ENCODE measurements around the gene TYRO3. TPM values are rescaled to one million over a fixed set of nuclear protein-coding genes. Genes with fewer than 3 reads are reported as not detected.
"Not testable (repeated sequence)": the region's sequence is repeated elsewhere in the genome, so short reads cannot be mapped to it uniquely, and the experiment has no call there.

Gene TYRO3
- total RNA-seq, 1 experiment from 2014 or later = 17.2 TPM

- Histone ChIP-seq H3K4me3 (no peak overlapping the region), H3K9me3 (replicated peaks) (no peaks in the 10 kb centered on the region), H3K27me3 (replicated peaks) (no peaks in the 10 kb centered on the region), H3K4me1 (replicated peaks) (peaks cover 17% of the 10 kb centered on the region), H3K27ac (no peak overlapping the region), H3K36me3 (peaks cover 37% of the 10 kb centered on the region)
- no peak for DNase-seq (ENCODE audit: low read depth in 1 of 2, low spot score in 2 of 2)
Observed at GRCh38 chr15:41571948-41572347, 12.9 kb downstream of the TYRO3 start.

DNA sequence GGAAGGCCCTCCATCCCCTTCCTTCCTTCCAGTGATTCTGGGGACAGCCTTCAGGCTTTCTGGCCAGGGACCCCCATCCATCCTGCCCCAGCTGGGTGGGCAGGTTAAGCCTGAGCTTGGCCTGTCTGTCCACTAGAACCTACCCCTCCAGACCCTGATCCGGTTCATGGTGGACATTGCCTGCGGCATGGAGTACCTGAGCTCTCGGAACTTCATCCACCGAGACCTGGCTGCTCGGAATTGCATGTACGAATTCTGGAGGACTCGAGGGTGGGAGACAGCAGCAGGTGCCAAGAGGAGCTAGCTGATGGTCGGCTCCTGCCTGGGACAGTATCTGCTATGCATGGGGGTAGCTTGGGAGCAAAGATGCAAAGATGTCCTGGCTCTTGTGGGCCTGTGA, 13.9 kb downstream of the TYRO3 start:
- Histone ChIP-seq H3K27ac (no peak overlapping the region), H3K27me3 (replicated peaks) (no peaks in the 10 kb centered on the region), H3K36me3 (peaks cover 35% of the 10 kb centered on the region), H3K4me3 (no peak overlapping the region), H3K9me3 (replicated peaks) (no peaks in the 10 kb centered on the region), H3K4me1 (replicated peaks) (peaks cover 12% of the 10 kb centered on the region)
- no peak for DNase-seq (ENCODE audit: low read depth in 1 of 2, low spot score in 2 of 2)

GRCh38 chr15:41573396-41573795, 14.4 kb downstream of the TYRO3 start:
- Histone ChIP-seq H3K4me1 (replicated peaks) (peaks cover 6% of the 10 kb centered on the region), H3K36me3 (peaks cover 35% of the 10 kb centered on the region)

GRCh38 chr15:41574158-41574557, 15.1 kb downstream of the TYRO3 start:
- Histone ChIP-seq H3K4me3 (no peak overlapping the region), H3K36me3 (peaks cover 35% of the 10 kb centered on the region), H3K4me1 (replicated peaks) (no peaks in the 10 kb centered on the region), H3K9me3 (replicated peaks) (no peaks in the 10 kb centered on the region), H3K27me3 (replicated peaks) (no peaks in the 10 kb centered on the region), H3K27ac (no peak overlapping the region)
- DNase-seq (ENCODE audit: low read depth in 1 of 2, low spot score in 2 of 2) = no peak

More at GRCh38 chr15:41573396-41573795, 14.4 kb downstream of the TYRO3 start:
- Histone ChIP-seq H3K27me3 (replicated peaks) (no peaks in the 10 kb centered on the region), H3K27ac (no peak overlapping the region), H3K4me3 (no peak overlapping the region), H3K9me3 (replicated peaks) (no peaks in the 10 kb centered on the region)
- no peak for DNase-seq (ENCODE audit: low read depth in 1 of 2, low spot score in 2 of 2)

DNA sequence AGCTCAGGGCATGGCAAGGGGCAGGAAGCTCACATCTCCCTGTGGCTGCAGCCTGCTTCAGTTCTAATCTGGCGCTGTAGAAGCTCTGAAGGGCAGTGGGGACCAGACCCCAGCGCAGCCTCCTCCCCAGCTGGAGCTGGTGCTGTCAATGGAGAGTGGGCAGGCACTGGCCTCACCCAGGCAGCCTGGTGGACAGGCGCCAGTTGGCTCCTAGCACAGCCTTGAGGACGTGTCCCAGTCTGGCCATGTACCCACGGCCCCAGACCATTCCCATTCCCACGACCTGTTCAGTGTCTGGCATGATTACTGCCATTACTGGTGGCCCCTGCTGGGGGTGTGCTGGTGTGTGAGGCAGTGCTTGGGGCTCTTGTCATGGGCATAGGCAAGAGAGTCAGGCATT, 16.3 kb downstream of the TYRO3 start:
- no peak overlapping the region for H3K4me3 ChIP-seq
- no peak for DNase-seq (ENCODE audit: low read depth in 1 of 2, low spot score in 2 of 2)
- H3K9me3 ChIP-seq (replicated peaks) = no peaks in the 10 kb centered on the region
- no peak overlapping the region for H3K27ac ChIP-seq
- peaks cover 32% of the 10 kb centered on the region for H3K36me3 ChIP-seq
- no peaks in the 10 kb centered on the region for H3K27me3 ChIP-seq (replicated peaks)
- H3K4me1 ChIP-seq (replicated peaks) = no peaks in the 10 kb centered on the region

DNA sequence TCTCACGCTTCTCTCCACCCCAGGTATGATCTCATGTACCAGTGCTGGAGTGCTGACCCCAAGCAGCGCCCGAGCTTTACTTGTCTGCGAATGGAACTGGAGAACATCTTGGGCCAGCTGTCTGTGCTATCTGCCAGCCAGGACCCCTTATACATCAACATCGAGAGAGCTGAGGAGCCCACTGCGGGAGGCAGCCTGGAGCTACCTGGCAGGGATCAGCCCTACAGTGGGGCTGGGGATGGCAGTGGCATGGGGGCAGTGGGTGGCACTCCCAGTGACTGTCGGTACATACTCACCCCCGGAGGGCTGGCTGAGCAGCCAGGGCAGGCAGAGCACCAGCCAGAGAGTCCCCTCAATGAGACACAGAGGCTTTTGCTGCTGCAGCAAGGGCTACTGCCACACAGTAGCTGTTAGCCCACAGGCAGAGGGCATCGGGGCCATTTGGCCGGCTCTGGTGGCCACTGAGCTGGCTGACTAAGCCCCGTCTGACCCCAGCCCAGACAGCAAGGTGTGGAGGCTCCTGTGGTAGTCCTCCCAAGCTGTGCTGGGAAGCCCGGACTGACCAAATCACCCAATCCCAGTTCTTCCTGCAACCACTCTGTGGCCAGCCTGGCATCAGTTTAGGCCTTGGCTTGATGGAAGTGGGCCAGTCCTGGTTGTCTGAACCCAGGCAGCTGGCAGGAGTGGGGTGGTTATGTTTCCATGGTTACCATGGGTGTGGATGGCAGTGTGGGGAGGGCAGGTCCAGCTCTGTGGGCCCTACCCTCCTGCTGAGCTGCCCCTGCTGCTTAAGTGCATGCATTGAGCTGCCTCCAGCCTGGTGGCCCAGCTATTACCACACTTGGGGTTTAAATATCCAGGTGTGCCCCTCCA, 19.1 kb downstream of the TYRO3 start:
- no peaks in the 10 kb centered on the region for H3K9me3 ChIP-seq (replicated peaks)
- H3K36me3 ChIP-seq = peaks cover 16% of the 10 kb centered on the region
- no peak for DNase-seq (ENCODE audit: low read depth in 1 of 2, low spot score in 2 of 2)

DNA sequence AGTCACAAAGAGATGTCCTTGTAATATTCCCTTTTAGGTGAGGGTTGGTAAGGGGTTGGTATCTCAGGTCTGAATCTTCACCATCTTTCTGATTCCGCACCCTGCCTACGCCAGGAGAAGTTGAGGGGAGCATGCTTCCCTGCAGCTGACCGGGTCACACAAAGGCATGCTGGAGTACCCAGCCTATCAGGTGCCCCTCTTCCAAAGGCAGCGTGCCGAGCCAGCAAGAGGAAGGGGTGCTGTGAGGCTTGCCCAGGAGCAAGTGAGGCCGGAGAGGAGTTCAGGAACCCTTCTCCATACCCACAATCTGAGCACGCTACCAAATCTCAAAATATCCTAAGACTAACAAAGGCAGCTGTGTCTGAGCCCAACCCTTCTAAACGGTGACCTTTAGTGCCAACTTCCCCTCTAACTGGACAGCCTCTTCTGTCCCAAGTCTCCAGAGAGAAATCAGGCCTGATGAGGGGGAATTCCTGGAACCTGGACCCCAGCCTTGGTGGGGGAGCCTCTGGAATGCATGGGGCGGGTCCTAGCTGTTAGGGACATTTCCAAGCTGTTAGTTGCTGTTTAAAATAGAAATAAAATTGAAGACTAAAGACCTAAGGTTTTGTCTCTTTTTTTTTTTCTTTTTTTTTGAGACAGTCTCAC, 19.8 kb downstream of the TYRO3 start:
- DNase-seq (ENCODE audit: low read depth in 1 of 2, low spot score in 2 of 2) = no peak
- no peaks in the 10 kb centered on the region for H3K27me3 ChIP-seq (replicated peaks)
- H3K36me3 ChIP-seq = peaks cover 10% of the 10 kb centered on the region
- H3K4me1 ChIP-seq (replicated peaks) = no peaks in the 10 kb centered on the region
- no peak overlapping the region for H3K27ac ChIP-seq
- H3K9me3 ChIP-seq (replicated peaks) = no peaks in the 10 kb centered on the region
- no peak overlapping the region for H3K4me3 ChIP-seq

More for the DNA sequence above, 19.1 kb downstream of the TYRO3 start:
- H3K4me1 ChIP-seq (replicated peaks) = no peaks in the 10 kb centered on the region
- no peaks in the 10 kb centered on the region for H3K27me3 ChIP-seq (replicated peaks)
- no peak overlapping the region for H3K4me3 ChIP-seq
- H3K27ac ChIP-seq = no peak overlapping the region

- Histone ChIP-seq H3K4me3 (no peak overlapping the region), H3K27ac (no peak overlapping the region), H3K9me3 (replicated peaks) (no peaks in the 10 kb centered on the region), H3K36me3 (0 out of 2 replicates have a peak, but pooled peaks cover 3% of the 10 kb centered on the region), H3K27me3 (replicated peaks) (no peaks in the 10 kb centered on the region), H3K4me1 (replicated peaks) (peaks cover 11% of the 10 kb centered on the region)
- DNase-seq (ENCODE audit: low read depth in 1 of 2, low spot score in 2 of 2) = no peak
Observed at GRCh38 chr15:41581110-41581509, 22.1 kb downstream of the TYRO3 start.

GRCh38 chr15:41583795-41584194, 24.8 kb downstream of the TYRO3 start:
- Histone ChIP-seq H3K9me3 (replicated peaks) (no peaks in the 10 kb centered on the region), H3K36me3 (no peaks in the 10 kb centered on the region), H3K27me3 (replicated peaks) (no peaks in the 10 kb centered on the region), H3K27ac (no peak overlapping the region), H3K4me3 (no peak overlapping the region), H3K4me1 (replicated peaks) (peaks cover 11% of the 10 kb centered on the region)
- no peak for DNase-seq (ENCODE audit: low read depth in 1 of 2, low spot score in 2 of 2)

- H3K27me3 ChIP-seq (replicated peaks) = no peaks in the 10 kb centered on the region
- no peak overlapping the region for H3K4me3 ChIP-seq
- peaks cover 11% of the 10 kb centered on the region for H3K4me1 ChIP-seq (replicated peaks)
- no peak overlapping the region for H3K27ac ChIP-seq
- H3K9me3 ChIP-seq (replicated peaks) = no peaks in the 10 kb centered on the region
- DNase-seq (ENCODE audit: low read depth in 1 of 2, low spot score in 2 of 2) = no peak
- no peaks in the 10 kb centered on the region for H3K36me3 ChIP-seq
Observed at GRCh38 chr15:41584636-41585126, 25.7 kb downstream of the TYRO3 start.

- no peaks in the 10 kb centered on the region for H3K9me3 ChIP-seq (replicated peaks)
- DNase-seq (ENCODE audit: low read depth in 1 of 2, low spot score in 2 of 2) = peak; percentile 64 to 66
- no peaks in the 10 kb centered on the region for H3K27me3 ChIP-seq (replicated peaks)
- H3K4me3 ChIP-seq = peak overlapping the region; percentile 34
- H3K36me3 ChIP-seq = no peaks in the 10 kb centered on the region
- H3K4me1 ChIP-seq (replicated peaks) = peaks cover 11% of the 10 kb centered on the region
- no peak overlapping the region for H3K27ac ChIP-seq
Observed at GRCh38 chr15:41585127-41586047, 26.4 kb downstream of the TYRO3 start.

DNA sequence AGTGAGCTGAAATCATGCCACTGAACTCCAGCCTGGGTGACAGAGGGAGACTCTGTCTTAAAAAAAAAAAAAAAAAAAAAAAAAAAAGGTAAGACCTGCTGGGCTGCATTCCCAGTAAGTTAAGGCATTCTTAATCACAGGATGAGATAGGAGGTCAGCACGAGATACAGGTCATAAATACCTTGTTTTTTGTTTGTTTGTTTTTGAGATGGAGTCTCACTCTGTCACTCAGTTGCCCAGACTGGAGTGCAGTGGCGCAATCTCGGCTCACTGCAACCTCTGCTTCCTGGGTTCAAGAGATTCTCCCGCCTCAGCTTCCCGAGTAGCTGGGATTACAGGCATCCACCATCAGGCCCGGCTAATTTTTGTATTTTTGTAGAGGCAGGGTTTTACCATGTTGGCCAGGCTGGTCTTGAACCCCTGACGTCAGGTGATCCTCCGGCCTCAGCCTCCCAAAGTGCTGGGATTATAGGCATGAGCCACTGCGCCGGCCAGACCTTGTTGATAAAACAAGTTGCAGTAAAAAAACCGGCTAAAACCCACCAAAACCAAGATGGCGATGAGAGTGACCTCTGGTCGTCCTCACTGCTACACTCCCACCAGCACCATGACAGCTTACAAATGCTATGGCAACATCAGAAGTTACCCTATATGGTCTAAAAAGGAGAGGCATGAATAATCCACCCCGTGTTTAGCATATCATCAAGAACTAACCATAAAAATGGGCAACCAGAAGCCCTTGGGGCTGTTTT, 27.7 kb downstream of the TYRO3 start:
- peaks cover 11% of the 10 kb centered on the region for H3K4me1 ChIP-seq (replicated peaks)
- H3K4me3 ChIP-seq; H3K36me3 ChIP-seq; H3K9me3 ChIP-seq (replicated peaks); DNase-seq (ENCODE audit: low read depth in 1 of 2, low spot score in 2 of 2); H3K27me3 ChIP-seq (replicated peaks); H3K27ac ChIP-seq: not testable (repeated sequence)

GRCh38 chr15:41589018-41589417, 30.0 kb downstream of the TYRO3 start:
- not testable (repeated sequence) for H3K4me3 ChIP-seq; DNase-seq (ENCODE audit: low read depth in 1 of 2, low spot score in 2 of 2); H3K36me3 ChIP-seq; H3K27me3 ChIP-seq (replicated peaks); H3K9me3 ChIP-seq (replicated peaks); H3K27ac ChIP-seq
- H3K4me1 ChIP-seq (replicated peaks) = peaks cover 11% of the 10 kb centered on the region

All from SJSA1 (cell line).